Natural killer cell treated with Interleukin-12 subunit alpha and Interleukin-12 subunit beta and Interleukin-15 and Interleukin-18, amount 100 ng/mL, for 72 hours (primary cell): Measurements from ENCODE around the gene AGAP1. TPM values are rescaled to one million over a fixed set of nuclear protein-coding genes. Genes with fewer than 3 reads are reported as not detected.

ENCODE experiments used
- ATAC-seq, 2 donors: fragments of 150-1000 bp; cut with Tn5 transposase in 1 of 2; sonication (Bioruptor Pico), chemical (Tn5 transposase) in 1 of 2; 2 replicates each; pipeline ENCODE4 v1.10.0; 2021
- DNase-seq: peaks from one replicate; pipeline ENCODE4 v3.0.0; 2022; ENCODE audit warnings: low spot score
- H3K27ac Mint-ChIP-seq, 2 donors: 1 replicate in 1 of 2; 2 replicates in 1 of 2; pipeline ENCODE4 v1.8.0; 2022; ENCODE audit warnings: mixed read lengths in 2 of 2, mild to moderate bottlenecking in 1 of 2, moderate library complexity in 1 of 2
- H3K27me3 Mint-ChIP-seq, 2 donors: 1 replicate in 1 of 2; 2 replicates in 1 of 2; pipeline ENCODE4 v1.8.0; 2022; ENCODE audit warnings: mixed read lengths in 2 of 2
- H3K36me3 Mint-ChIP-seq: one replicate; pipeline ENCODE4 v1.8.0; 2022; ENCODE audit warnings: mixed read lengths
- H3K4me1 Mint-ChIP-seq, 2 donors: 1 replicate in 1 of 2; 2 replicates in 1 of 2; pipeline ENCODE4 v1.8.0; 2022; ENCODE audit warnings: low read depth in 2 of 2, mixed read lengths in 2 of 2, mild to moderate bottlenecking in 1 of 2
- H3K4me3 Mint-ChIP-seq: one replicate; pipeline ENCODE4 v1.8.0; 2022; ENCODE audit warnings: mixed read lengths
- H3K9me3 Mint-ChIP-seq: 2 replicates; pipeline ENCODE4 v1.8.0; 2022; ENCODE audit warnings: mixed read lengths
- total RNA-seq, 2 donors: library from RNA; stranded (reverse); gene quantifications; one replicate each; pipeline ENCODE4 v1.2.3, GENCODE V29; 2022

The AGAP1 gene
- total RNA-seq, 2 donors from 2014 or later, result 5.2 to 7.4 TPM

DNA sequence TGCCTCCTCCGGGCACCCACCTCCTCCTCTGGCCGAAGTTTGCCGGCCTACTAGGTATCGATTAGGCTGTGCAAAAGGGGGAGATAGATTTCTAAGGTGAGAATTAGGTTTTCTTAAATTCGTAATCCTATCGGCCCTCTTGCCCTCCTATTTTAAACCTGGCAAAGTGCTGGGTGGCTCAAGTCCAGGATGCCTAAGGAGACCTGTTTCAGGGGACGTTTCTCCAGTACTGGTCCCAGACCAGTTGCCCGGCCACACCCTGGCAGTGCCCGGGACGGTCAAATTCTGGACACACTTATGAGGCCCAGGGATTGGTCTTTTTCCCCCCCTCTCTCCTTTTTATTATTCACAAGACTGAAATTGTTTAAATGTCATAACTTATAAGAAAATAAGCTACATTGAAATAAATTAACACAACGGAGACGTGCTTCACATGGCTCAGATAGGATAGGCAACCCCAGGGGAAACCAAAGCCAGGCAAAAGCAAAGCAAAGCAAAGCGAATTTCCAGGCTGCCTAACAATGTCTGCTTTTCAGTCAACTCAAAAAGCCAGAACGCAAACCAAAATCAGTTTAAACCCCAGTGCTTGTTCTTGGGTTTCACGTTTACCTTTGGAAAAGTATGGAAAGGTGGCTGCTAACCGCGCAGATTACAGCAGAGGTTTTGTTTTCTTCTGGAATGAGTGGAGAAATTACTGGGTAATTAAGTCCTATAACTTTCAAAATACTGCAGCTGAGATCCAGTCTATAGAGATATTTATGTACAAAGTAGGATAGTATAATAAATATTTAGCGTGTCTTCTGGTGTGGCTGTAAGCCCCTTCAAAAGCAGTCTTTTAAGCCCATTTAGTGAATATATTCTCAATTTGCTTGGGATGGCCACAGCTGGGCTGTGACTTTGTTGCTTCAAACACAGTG lies 671.3 kb downstream of the AGAP1 start:
- Mint-ChIP-seq H3K9me3 (no peaks in the 10 kb centered on the region), H3K27me3 (peaks cover 33 to 34% of the 10 kb centered on the region in 2 donors), H3K4me3 (no peak overlapping the region), H3K27ac (no peak overlapping the region), H3K4me1 (peaks cover 0 to 12% of the 10 kb centered on the region in 2 donors), H3K36me3 (no peaks in the 10 kb centered on the region)
- no peak for ATAC-seq
- DNase-seq, result no peak

DNA sequence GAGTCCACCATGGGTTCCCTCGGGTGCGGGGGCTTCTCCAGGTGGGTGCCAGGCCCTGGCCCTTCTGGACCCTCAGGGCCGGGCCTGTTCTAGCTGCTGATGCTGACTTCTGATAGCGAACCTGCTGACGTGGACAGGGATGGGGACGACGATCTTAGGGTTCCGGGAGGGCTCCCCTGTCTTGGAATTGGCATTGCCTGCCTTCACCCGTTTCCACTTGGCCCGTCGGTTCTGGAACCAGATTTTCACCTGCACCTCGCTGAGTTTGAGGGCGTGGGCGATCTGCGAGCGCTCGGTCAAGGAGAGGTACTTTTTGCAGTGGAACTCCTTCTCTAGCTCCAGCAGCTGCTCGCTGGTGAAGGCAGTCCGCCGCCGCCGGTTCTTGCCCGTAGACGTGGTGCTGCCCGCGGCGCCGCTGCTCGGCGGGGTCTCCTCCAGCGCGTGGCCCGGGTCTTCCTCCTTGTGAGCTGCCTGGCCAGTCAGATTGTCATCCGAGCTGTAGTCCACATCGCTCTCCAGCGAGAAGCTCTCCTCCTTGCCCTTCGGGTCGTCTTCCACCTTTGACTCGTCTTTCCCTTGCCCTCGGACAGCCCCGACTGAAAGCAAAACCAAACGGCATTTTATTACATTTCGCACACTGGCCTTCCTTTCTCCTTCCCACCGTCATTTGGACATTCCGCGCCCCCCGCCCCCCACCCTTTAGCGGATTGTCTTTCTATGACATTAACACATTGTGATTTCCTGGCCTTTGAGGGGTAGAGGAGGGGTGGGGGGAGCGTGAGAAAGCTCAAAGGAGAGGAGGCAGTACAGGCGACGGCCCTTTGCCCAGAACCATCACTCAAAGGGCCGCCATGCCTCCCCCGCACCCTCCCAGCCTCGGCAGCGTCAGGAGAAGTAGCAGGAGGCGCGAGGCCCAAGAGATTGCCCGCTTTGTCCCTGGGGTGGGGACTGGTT lies 672.3 kb downstream of the AGAP1 start:
- Mint-ChIP-seq H3K9me3 (no peaks in the 10 kb centered on the region), H3K36me3 (no peaks in the 10 kb centered on the region), H3K27me3 (peaks cover 39 to 43% of the 10 kb centered on the region in 2 donors), H3K4me3 (peak overlapping the region; percentile 47), H3K27ac (no peak overlapping the region), H3K4me1 (peaks cover 0 to 12% of the 10 kb centered on the region in 2 donors)
- no peak for DNase-seq
- no peak for ATAC-seq

DNA sequence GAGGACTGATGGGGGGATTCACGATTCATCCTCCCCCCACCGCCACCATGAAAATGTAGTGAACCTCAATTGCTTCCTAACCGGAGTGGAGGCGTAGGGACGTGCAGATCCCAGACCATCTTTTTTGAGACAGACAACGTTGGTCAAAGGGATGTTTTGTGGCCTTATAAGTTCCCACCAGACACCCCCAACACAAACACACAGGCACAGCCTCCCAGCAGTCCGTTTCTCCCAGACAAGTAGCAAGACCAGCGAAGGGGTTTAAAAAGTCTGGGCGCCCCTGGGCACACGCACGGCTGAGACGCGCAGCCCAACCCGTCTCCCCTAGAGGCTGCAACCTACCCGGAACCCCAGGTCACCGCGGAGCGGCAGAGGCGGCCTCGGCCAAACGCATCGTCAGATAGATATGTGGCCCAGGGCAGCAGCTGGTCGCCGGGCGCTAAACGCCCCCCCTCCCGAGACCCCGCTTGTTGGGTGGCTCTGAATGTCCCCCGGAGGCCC lies 673.0 kb downstream of the AGAP1 start:
- H3K4me1 Mint-ChIP-seq, result peaks cover 0 to 12% of the 10 kb centered on the region in 2 donors
- no peak for ATAC-seq
- H3K36me3 Mint-ChIP-seq, result no peaks in the 10 kb centered on the region
- no peak for DNase-seq
- H3K27ac Mint-ChIP-seq, result no peak overlapping the region
- H3K27me3 Mint-ChIP-seq, result peaks cover 31 to 46% of the 10 kb centered on the region in 2 donors
- H3K9me3 Mint-ChIP-seq, result no peaks in the 10 kb centered on the region
- H3K4me3 Mint-ChIP-seq, result peak overlapping the region; percentile 47

DNA sequence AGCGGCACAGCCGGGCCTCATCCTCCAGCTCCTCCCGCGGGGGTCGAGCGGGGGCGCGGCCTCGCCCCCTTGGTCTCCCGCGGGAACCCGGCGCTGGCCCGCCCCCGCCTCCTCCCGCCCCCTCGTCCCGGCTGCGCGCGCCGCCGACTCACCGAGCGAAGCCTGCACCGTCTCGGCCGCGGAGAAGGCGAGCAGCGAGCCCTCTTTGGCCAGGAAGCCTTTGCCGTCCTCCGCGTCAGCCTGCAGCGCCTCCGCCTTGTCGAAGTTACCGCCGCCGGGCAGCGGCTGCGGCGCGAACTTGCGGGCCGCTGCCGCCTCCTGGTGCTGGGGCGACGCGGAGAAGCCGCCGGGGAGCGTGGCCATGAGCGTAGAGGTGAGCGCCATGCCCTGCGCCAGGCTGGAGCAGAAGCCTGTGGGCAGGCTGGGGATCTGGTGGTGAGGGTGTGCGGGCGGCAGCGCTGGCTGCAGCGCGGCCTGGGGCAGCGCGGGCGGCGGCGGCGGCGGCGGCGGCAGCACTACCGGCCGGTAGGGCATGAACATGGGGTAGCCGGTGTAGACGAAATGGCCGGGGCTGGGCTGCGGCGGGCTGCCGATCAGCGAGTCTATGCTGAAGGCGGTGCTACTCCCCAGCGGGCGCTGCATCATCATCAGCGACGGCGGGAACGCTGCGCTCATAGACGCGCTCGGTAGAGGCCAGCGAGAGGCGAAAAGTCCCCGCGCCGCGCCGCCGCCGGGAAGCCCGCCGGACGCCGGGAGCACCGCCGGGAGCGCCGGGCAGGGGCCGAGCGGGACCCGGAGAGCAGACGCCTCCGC lies 673.7 kb downstream of the AGAP1 start:
- Mint-ChIP-seq H3K4me3 (no peak overlapping the region), H3K9me3 (no peaks in the 10 kb centered on the region), H3K27ac (no peak overlapping the region), H3K4me1 (peaks cover 0 to 12% of the 10 kb centered on the region in 2 donors), H3K27me3 (peaks cover 30 to 51% of the 10 kb centered on the region in 2 donors), H3K36me3 (no peaks in the 10 kb centered on the region)
- peak in 1 of 2 donors; percentile 17 for ATAC-seq
- DNase-seq, result no peak

DNA sequence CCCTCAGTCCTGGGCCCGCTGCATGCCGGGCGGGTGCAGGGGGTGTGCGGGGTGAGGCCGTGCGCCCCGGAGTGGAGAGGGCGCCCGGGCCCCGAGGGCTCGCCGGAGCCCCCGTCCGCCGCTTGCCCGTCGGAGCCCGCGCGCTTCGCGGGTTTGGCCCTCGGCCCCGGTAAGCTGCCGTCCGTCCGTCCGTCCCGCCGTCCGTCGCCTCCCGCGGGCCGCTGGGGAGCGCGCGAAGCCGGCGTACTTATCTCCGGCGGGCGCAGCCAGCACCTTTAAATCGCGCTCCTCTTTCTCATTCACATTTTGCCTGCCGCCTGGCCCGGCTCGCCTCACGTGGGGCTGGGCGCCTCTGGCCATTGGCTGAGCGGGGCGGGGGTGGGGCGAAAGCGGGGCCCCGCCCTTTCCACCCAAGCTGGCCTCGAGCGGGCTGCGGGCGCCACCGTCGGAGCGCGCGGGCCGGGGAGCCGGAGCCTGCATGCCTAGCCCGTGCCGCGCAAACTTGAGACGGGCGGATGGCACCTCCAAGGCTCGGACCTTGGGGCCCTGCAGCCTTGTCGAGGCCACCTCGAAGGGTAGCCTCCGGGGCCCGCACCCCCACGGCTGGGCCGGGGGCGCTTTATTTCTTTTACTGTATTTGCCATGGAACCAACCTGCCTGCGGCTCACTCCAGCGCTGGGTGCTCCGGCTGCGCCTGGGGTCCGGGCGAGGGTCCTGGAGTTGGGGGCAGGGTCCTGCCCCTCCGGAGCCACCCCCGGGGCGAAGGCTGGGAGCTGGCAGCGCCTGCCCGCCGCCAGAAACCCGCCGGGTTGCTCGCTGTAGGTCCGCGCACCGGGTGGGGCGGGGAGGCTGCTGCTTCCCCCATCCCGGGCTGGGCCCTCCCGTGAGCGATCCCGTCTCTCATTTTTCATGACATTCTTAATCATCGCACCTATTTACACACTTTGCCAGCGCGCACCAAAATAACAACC lies 674.6 kb downstream of the AGAP1 start, which contains the start of gene GBX2:
Gene GBX2 (minus strand): TSS at position 277 of the 971 bp plus-strand sequence. CDS start 415 bp downstream, outside the sequence.
- Mint-ChIP-seq H3K36me3 (no peaks in the 10 kb centered on the region), H3K27ac (peak within 1 kb of the TSS in 1 of 2 donors; percentile 33), H3K4me3 (no peak within 1 kb of the TSS), H3K4me1 (peaks cover 0 to 12% of the 10 kb centered on the region in 2 donors), H3K9me3 (no peaks in the 10 kb centered on the region), H3K27me3 (peaks cover 30 to 51% of the 10 kb centered on the region in 2 donors)
- peak in 1 of 2 donors; percentile 58 for ATAC-seq
- DNase-seq, result no peak

DNA sequence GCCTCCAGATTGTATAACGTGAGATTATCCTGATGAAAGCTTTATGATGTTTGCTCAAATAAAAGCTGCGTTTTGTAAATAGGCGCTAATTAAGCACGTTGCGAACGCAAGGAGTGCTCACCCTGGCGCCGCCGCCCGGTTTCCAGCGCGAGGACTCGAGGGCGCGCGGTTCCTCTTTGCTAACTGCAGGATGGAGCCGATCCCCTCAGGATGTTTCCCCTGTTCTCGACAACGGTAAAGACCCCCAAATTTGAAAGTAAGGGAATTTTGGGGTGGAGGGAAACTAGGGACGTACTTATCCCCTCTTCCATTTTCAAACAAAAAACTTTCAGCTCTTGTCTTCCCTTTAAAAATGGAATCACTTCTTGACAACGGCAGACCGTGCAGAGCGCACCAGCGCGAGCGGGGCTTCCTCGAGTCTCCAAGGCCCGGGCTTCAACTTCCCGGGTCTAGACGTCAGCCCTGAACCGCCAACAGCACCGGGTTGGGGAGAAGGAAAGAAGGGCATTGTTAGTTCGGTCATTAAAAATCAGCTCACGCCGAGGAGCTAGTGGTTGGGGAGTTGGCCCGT lies 675.4 kb downstream of the AGAP1 start:
- Mint-ChIP-seq H3K27ac (peak overlapping the region in 1 of 2 donors; percentile 33), H3K36me3 (no peaks in the 10 kb centered on the region), H3K4me3 (no peak overlapping the region), H3K4me1 (peaks cover 0 to 12% of the 10 kb centered on the region in 2 donors), H3K27me3 (peaks cover 35 to 58% of the 10 kb centered on the region in 2 donors), H3K9me3 (no peaks in the 10 kb centered on the region)
- ATAC-seq (no peak), DNase-seq (no peak)

DNA sequence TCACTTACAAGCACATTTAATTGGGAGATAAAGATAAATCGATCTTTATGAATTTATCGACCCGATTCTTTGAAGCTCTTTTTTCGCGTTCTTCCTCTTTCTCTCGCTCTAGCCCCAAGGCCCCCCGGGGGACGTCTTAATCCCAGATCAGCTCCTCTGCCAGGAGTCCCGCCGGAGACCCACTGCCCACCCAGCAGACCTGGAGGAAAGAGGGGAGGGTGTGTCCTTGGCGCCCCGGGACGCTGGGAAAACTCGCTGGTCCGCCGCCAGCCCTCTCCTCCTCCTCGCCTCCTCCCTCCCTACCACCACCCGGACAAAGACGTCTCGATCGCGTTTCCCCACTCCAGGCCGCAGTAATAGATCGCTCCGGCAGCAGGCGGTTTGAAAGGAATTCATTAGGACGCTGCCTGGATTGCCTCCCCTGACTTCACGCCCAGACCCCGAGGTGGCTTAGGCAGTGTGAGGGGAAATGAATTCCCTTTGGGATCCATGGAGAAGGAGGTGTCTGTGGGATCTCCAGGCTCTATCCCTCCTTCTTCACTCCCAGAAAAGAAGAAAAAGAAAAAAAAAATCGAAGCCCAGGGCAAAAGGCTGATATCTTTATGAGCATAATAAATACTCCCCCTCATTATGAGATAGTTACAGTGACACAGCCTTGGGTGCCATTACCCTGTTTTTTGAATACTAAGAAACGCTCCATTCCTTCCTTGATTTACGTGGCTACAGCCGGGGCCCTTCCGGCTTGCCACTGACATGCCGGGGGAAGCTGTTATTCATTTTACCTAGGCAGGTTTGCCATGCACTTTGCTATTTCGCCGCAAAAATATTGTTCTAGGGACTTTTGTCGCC lies 676.1 kb downstream of the AGAP1 start:
- ATAC-seq (no peak), DNase-seq (no peak)
- Mint-ChIP-seq H3K27ac (peak overlapping the region in 1 of 2 donors; percentile 33), H3K36me3 (no peaks in the 10 kb centered on the region), H3K27me3 (peaks cover 37 to 61% of the 10 kb centered on the region in 2 donors), H3K4me3 (no peak overlapping the region), H3K9me3 (no peaks in the 10 kb centered on the region), H3K4me1 (peaks cover 0 to 10% of the 10 kb centered on the region in 2 donors)

DNA sequence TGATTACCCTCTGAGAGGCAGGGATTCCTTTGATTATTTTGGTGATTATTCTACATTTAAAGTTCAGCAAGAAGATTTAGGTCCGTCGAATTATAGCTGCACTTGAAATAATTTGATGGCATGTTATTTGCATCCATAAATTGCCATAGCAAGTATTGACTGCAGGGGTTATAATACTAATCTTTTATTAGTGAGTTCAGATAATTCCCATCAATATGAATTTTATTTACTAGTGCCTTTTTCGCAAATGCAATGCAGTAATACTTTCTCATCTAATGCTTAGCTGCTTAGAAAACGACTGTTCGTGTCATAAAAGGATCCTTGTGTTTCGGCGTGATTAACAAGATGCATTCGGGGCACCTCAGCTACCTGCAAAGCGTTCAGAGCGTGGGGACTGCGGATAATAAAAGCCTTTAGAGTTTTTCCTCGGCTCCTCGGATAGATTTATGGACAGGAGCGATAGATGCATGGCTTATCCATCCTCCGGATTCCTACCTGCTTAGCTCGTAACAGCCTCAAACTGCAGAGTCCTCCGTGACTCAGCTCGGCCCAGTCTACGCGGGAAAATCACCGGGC lies 676.8 kb downstream of the AGAP1 start:
- Mint-ChIP-seq H3K36me3 (no peaks in the 10 kb centered on the region), H3K9me3 (no peaks in the 10 kb centered on the region), H3K4me3 (no peak overlapping the region), H3K4me1 (peaks cover 0 to 10% of the 10 kb centered on the region in 2 donors), H3K27me3 (peaks cover 42 to 63% of the 10 kb centered on the region in 2 donors), H3K27ac (no peak overlapping the region)
- DNase-seq, result no peak
- ATAC-seq, result no peak

DNA sequence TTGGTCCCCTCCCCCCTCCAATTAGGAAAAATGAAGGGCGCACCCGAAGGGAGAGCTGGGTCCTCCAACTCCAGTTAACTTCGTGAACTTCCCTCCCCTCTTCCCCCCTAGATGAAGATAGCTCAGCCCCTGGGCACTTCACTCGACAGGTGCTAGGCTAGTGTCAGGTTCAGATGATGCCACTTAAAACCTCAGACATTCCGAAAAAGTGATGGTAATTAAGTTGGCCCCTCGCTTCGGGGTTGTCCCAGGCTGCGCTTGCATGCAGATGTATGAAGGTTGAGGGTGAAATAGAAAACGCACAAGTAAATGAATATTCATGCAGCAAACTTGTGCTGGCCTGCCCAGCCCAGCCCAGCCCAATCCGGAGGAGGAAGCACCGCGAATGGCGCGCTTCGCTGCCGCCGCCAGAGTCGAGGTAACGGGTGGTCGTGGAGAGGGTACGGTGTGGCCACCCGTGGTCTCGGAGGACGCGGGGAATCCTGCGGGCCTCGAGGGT lies 677.4 kb downstream of the AGAP1 start:
- no peak for ATAC-seq
- Mint-ChIP-seq H3K27me3 (peaks cover 45 to 63% of the 10 kb centered on the region in 2 donors), H3K36me3 (no peaks in the 10 kb centered on the region), H3K4me3 (no peak overlapping the region), H3K4me1 (peaks cover 0 to 12% of the 10 kb centered on the region in 2 donors), H3K27ac (no peak overlapping the region), H3K9me3 (no peaks in the 10 kb centered on the region)
- DNase-seq, result no peak

DNA sequence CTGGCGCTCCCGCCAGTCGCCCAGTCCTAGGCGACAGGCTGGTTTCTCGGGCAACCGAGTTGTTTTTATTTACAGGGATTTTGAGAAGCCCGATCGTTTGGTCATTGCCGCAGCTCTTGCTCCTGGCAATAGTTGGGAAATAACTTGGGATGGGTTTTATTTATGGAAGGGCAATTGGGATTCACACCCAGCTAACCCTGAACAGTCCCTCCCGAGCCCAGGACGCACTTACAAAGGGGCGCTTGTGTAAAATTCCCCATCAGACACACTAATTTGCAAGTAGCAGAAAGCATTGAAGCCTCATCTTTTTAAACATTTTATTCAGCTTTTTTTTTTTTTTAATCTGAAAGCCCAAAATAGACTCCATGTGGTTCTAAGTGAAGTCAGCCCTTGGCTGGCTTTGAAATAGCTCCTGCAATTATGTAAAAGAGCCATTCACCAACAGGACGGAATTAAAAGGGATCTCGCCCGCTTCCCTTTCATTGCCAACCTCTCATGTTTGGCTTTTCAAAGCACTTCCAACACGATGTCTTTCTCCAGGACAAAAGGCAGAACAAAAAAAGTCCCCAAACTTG lies 677.9 kb downstream of the AGAP1 start:
- H3K4me3 Mint-ChIP-seq, result no peak overlapping the region
- no peak overlapping the region for H3K27ac Mint-ChIP-seq
- H3K27me3 Mint-ChIP-seq, result peaks cover 42 to 58% of the 10 kb centered on the region in 2 donors
- peaks cover 0 to 7% of the 10 kb centered on the region in 2 donors for H3K4me1 Mint-ChIP-seq
- no peak for ATAC-seq
- H3K36me3 Mint-ChIP-seq, result no peaks in the 10 kb centered on the region
- H3K9me3 Mint-ChIP-seq, result no peaks in the 10 kb centered on the region
- no peak for DNase-seq
